HepG2 (cell line): ENCODE results near the gene KCNG4. TPM values are rescaled to one million over a fixed set of nuclear protein-coding genes. Genes with fewer than 3 reads are reported as not detected.

Source experiments
- ATAC-seq: fragments of 200-7000 bp; cut with Tn5 transposase; 3 replicates; pipeline ENCODE4 v1.9.1; 2020; ENCODE audit warnings: mild to moderate bottlenecking, moderate library complexity
- BruUV-seq: library from RNA; stranded (reverse); fragments of 400-500 nt; replicated peaks from 2 replicates; lab custom pipeline; 2021; lab: Mats Ljungman, UMichigan
- CTCF ChIA-PET: fragments of 300-600 bp; formaldehyde crosslinking; extraction: SDS; loops from one replicate; lab custom pipeline; 2021; ENCODE audit warnings: low total read pairs, inconsistent platforms, low intra/inter-chr PET ratio; lab: Yijun Ruan, JAX
- POLR2A ChIA-PET: fragments of 350-600 bp; sonication (Branson Sonifier 250); formaldehyde crosslinking; loops from one replicate; lab custom pipeline; 2020; ENCODE audit warnings: antibody characterized with exemption, inconsistent platforms; lab: Yijun Ruan, JAX
- DNase-seq: peaks from one replicate; pipeline ENCODE4 v3.0.0-alpha.2; 2015; ENCODE audit warnings: low spot score
- FAIRE-seq: peaks from 3 replicates; lab custom pipeline; 2011; peaks lifted over from hg19 to GRCh38; lab: Jason Lieb, UNC
- H2AFZ ChIP-seq: one replicate; pipeline ENCODE4 v1.6.1; 2011; ENCODE audit warnings: low read length, inconsistent platforms
- H3K27ac ChIP-seq: fragments of 300-600 bp; 3 replicates; pipeline ENCODE4 v1.8.0; 2011; ENCODE audit warnings: mixed run types, mild to moderate bottlenecking, mixed read lengths, low read length, inconsistent platforms; ENCODE audit not compliant: insufficient read depth; ENCODE audit errors: extremely low read length
- H3K27me3 ChIP-seq, 2 experiments: fragments of 200-600 bp in 1 of 2; 2 replicates in 1 of 2; 3 replicates in 1 of 2; pipeline versions ENCODE4 v1.6.0 to v1.8.0; 2011; ENCODE audit warnings: low read length in 2 of 2, mild to moderate bottlenecking in 2 of 2, moderate library complexity in 2 of 2, inconsistent platforms in 1 of 2; ENCODE audit not compliant: insufficient read depth in 2 of 2, control insufficient read depth in 1 of 2
- H3K36me3 ChIP-seq, 2 experiments: fragments of 200-600 bp in 1 of 2; replicated peaks in 1 of 2; 2 replicates in 1 of 2; 3 replicates in 1 of 2; pipeline versions ENCODE4 v1.5.1 to v1.8.0; 2011; ENCODE audit warnings: low read length in 2 of 2, inconsistent platforms in 1 of 2; ENCODE audit not compliant: insufficient read depth in 2 of 2, control insufficient read depth in 1 of 2
- H3K4me1 ChIP-seq: 2 replicates; pipeline ENCODE4 v1.5.1; 2012; ENCODE audit warnings: low read length, inconsistent platforms; ENCODE audit not compliant: insufficient read depth
- H3K4me2 ChIP-seq: 2 replicates; pipeline ENCODE4 v1.6.0; 2011; ENCODE audit warnings: low read depth, low read length, inconsistent platforms
- H3K4me3 ChIP-seq, 3 experiments: fragments of 200-600 bp in 1 of 3; sonication (generic), shearing (Covaris generic) in 1 of 3; replicated peaks in 1 of 3; 2 replicates each; pipeline ENCODE4 v1.5.1; 2011 to 2016; ENCODE audit warnings: low read length in 3 of 3, inconsistent platforms in 2 of 3, low read depth in 2 of 3, mild to moderate bottlenecking in 2 of 3, control low read depth in 1 of 3, mixed read lengths in 1 of 3; ENCODE audit not compliant: insufficient read depth in 1 of 3
- H3K79me2 ChIP-seq: one replicate; pipeline ENCODE4 v1.6.1; 2011; ENCODE audit warnings: low read length, inconsistent platforms; ENCODE audit not compliant: insufficient read depth
- H3K9ac ChIP-seq: 2 replicates; pipeline ENCODE4 v1.6.0; 2011; ENCODE audit warnings: mild to moderate bottlenecking, low read depth, low read length, inconsistent platforms; ENCODE audit not compliant: insufficient read depth
- H3K9me3 ChIP-seq: 2 replicates; pipeline ENCODE4 v1.5.1; 2012; ENCODE audit warnings: mild to moderate bottlenecking, low read length
- H4K20me1 ChIP-seq: 2 replicates; pipeline ENCODE4 v1.6.0; 2011; ENCODE audit warnings: inconsistent platforms, mild to moderate bottlenecking, low read length, moderate library complexity; ENCODE audit not compliant: insufficient read depth
- AKAP8 ChIP-seq: sonication (generic); formaldehyde crosslinking; IDR thresholded peaks from 2 replicates; pipeline ENCODE4 v1.5.1; 2020; ENCODE audit warnings: mild to moderate bottlenecking, missing genetic modification reagents
- MEIS1 ChIP-seq: sonication (generic); formaldehyde crosslinking; IDR thresholded peaks from 2 replicates; pipeline ENCODE4 v1.9.0; 2021; ENCODE audit warnings: mild to moderate bottlenecking, missing genetic modification reagents, moderate library complexity, borderline replicate concordance
- PHF5A ChIP-seq: IDR thresholded peaks from one replicate; pipeline ENCODE4 v1.6.1; 2018; ENCODE audit warnings: low read depth, missing genetic modification reagents; ENCODE audit not compliant: unreplicated experiment
- RFX5 ChIP-seq: IDR thresholded peaks from 2 replicates; pipeline ENCODE4 v1.6.1; 2011; ENCODE audit warnings: low read depth, low read length, improper control_type of control experiment
- RFXANK ChIP-seq: IDR thresholded peaks from 2 replicates; pipeline ENCODE4 v1.6.1; 2016
- ZFP91 ChIP-seq: sonication (generic); formaldehyde crosslinking; IDR thresholded peaks from 2 replicates; pipeline ENCODE4 v1.9.0; 2022; ENCODE audit warnings: missing genetic modification reagents, mild to moderate bottlenecking, borderline replicate concordance
- ZNF333 ChIP-seq: sonication (generic); formaldehyde crosslinking; IDR thresholded peaks from 2 replicates; pipeline ENCODE4 v1.4.0; 2020; ENCODE audit warnings: mild to moderate bottlenecking, missing genetic modification reagents, borderline replicate concordance
- ZNF703 ChIP-seq: sonication (generic); formaldehyde crosslinking; IDR thresholded peaks from 2 replicates; pipeline ENCODE4 v1.5.1; 2020; ENCODE audit warnings: missing genetic modification reagents, mild to moderate bottlenecking, moderate library complexity, borderline replicate concordance
- WGBS: methylation state at CpG from one replicate; pipeline ENCODE4 v1.1.6; 2017; ENCODE audit warnings: low lambda C conversion rate; 5-methylcytosine and 5-hydroxymethylcytosine counted together
- in situ Hi-C: cut with HindIII; loops from 2 replicates; pipeline ENCODE4 v1.10.0; 2017; ENCODE audit warnings: low pct_unique_long_range_greater_than_20kb; ENCODE audit not compliant: extremely low pct_ligation_motif_present
- intact Hi-C: fragments of 100-400 bp; cut with micrococcal nuclease; formaldehyde crosslinking; loops from one replicate; pipeline ENCODE4 v1.10.0; 2022; ENCODE audit not compliant: unreplicated experiment
- polyA plus RNA-seq, 8 experiments: library from polyadenylated mRNA; depleted of rRNA in 3 of 8; stranded (reverse) in 7 of 8; unstranded in 1 of 8; fragments of >200 nt; fragmentation: Illumina TruSeq in 4 of 8; extraction: Trizol in 4 of 8; gene quantifications; 2 replicates each; pipeline versions ENCODE4 v1.2.1 to v1.2.3, GENCODE V29; 2011 to 2016; ENCODE audit warnings: low read depth in 4 of 8, missing spikeins in 1 of 8, mixed read lengths in 1 of 8; ENCODE audit not compliant: insufficient read depth in 1 of 8
- total RNA-seq, 5 experiments: library from RNA; depleted of rRNA; stranded (reverse); fragments of >200 nt; fragmentation: Illumina TruSeq; extraction: Trizol; gene quantifications; 2 replicates each; pipeline ENCODE4 v1.2.3, GENCODE V29; 2016; ENCODE audit warnings: low read depth in 1 of 5
- TF ChIP-seq, protein P1 (sequence below): sonication (generic); formaldehyde crosslinking; IDR thresholded peaks from 2 replicates; pipeline ENCODE4 v1.4.0; 2020; ENCODE audit warnings: missing genetic modification reagents

KCNG4 gene
- total and polyA plus RNA-seq, 2 of the 13 experiments (the other 11 are each of a cell fraction or from before 2014, with no cell fraction given): not detected

DNA sequence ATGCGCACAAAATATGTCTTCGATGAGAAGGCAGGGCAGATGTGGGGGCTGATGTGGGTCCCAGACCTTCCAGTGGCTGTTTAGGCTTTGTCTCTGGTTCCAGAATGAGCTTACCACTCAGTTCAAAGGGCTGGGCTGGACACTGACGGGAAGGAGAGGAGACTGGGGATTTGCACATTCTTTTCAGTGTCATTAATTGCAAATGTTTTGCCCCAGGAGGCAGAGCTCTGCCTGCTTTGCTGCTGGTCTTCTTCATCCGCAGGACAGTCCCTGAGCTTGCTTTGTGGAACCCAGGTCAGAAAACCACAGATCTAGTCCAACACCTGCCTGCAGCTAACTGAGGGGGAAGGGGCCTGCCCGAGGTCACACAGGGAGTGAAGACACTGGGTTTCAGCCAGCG, 20.9 kb downstream of the KCNG4 start:
- DNase-seq (no peak), ATAC-seq (no peak), FAIRE-seq (no peak)
- Histone ChIP-seq H3K9me3 (no peaks in the 10 kb centered on the region), H3K4me2 (no peak overlapping the region), H4K20me1 (no peaks in the 10 kb centered on the region), H3K36me3 (no peaks in the 10 kb centered on the region), H3K4me3 (no peak overlapping the region), H3K79me2 (no peaks in the 10 kb centered on the region), H3K27me3 (peaks cover 2 to 53% of the 10 kb centered on the region in 2 experiments; a peak in 4 of 5 replicates), H3K4me1 (no peaks in the 10 kb centered on the region), H3K27ac (no peak overlapping the region), H2AFZ (no peak overlapping the region), H3K9ac (no peak overlapping the region)
- TF ChIP-seq AKAP8 (no peak), ZNF703 (CRISPR knock-in tag) (no peak), PHF5A (CRISPR knock-in tag) (no peak), MEIS1 (CRISPR knock-in tag) (no peak), ZFP91 (CRISPR knock-in tag) (no peak)
- ChIA-PET POLR2A (no interaction called here), CTCF (no interaction called here)
- in situ Hi-C loops: no loop called here
- BruUV-seq: no TSS peak
- intact Hi-C loops: no loop called here
- 49% methylated on average over 6 of the region's 6 CpGs for WGBS

GRCh38 chr16:84218176-84218823, 21.5 kb downstream of the KCNG4 start:
- H3K4me2 ChIP-seq: no peak overlapping the region
- DNase-seq (no peak), ATAC-seq (no peak), FAIRE-seq (no peak)
- intact Hi-C loops (no loop called here), in situ Hi-C loops (no loop called here)
- no peak overlapping the region for H3K9ac ChIP-seq
- no peaks in the 10 kb centered on the region for H3K79me2 ChIP-seq
- 50% methylated on average over 17 of the region's 17 CpGs for WGBS
- no peak overlapping the region for H3K4me3 ChIP-seq
- H3K9me3 ChIP-seq: no peaks in the 10 kb centered on the region
- BruUV-seq: no TSS peak
- H2AFZ ChIP-seq: no peak overlapping the region
- ChIA-PET POLR2A (no interaction called here), CTCF (no interaction called here)
- no peaks in the 10 kb centered on the region for H3K36me3 ChIP-seq
- no peaks in the 10 kb centered on the region for H3K4me1 ChIP-seq
- no peaks in the 10 kb centered on the region for H4K20me1 ChIP-seq
- H3K27me3 ChIP-seq: peaks cover 2 to 47% of the 10 kb centered on the region in 2 experiments; a peak in 4 of 5 replicates
- TF ChIP-seq ZNF333 (CRISPR knock-in tag) (no peak), RFXANK (CRISPR knock-in tag) (no peak), RFX5 (peak; percentile 63; the same call in 1 of the 2 replicates)
- TF ChIP-seq, protein P1, sequence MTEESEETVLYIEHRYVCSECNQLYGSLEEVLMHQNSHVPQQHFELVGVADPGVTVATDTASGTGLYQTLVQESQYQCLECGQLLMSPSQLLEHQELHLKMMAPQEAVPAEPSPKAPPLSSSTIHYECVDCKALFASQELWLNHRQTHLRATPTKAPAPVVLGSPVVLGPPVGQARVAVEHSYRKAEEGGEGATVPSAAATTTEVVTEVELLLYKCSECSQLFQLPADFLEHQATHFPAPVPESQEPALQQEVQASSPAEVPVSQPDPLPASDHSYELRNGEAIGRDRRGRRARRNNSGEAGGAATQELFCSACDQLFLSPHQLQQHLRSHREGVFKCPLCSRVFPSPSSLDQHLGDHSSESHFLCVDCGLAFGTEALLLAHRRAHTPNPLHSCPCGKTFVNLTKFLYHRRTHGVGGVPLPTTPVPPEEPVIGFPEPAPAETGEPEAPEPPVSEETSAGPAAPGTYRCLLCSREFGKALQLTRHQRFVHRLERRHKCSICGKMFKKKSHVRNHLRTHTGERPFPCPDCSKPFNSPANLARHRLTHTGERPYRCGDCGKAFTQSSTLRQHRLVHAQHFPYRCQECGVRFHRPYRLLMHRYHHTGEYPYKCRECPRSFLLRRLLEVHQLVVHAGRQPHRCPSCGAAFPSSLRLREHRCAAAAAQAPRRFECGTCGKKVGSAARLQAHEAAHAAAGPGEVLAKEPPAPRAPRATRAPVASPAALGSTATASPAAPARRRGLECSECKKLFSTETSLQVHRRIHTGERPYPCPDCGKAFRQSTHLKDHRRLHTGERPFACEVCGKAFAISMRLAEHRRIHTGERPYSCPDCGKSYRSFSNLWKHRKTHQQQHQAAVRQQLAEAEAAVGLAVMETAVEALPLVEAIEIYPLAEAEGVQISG (CRISPR knock-in tag): no peak
- H3K27ac ChIP-seq: no peak overlapping the region
